ENCODE results near the gene CFAP100.

DNA sequence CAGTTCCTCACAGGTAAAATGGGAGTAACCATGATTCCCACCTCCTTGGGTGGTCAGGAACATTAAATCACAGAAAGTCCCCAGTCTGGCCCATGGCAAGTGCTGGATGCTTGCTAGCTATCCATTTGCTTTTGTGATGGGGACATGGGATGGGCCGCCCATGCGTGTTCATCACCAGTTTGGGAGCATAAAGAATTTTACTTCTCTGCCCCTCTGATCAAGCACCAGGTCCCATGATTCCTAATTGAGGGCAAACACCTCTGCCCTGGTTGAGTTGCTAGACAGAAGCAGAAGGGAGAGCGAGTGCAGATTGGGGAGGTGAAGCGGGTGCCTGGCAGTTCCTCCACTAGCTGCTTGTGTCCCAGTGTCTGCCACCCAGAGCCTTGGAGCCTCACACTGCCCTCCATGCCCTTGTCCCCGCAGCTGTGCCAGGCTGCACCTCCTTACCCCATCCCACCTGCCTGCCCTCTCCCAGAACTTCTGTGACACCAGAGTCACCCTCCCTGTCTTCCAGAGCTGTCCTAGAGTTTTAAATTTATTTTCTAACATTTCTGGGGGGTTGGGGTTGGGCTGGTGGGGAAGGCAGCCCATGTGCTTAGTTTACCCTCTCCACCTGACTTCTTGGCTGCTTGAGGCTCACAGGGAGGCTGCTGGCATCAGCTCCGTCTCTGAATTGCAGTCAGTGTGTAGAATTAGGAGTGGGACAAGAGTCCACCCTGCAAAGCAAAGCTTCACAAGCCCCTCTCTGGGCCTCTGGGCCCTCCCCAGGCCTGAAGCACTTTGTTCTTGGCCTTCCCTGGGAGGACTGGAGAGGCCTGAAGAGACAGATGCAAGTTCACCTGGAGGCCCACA, 18.4 kb downstream of the CFAP100 start:
- TF ChIP-seq CTCF (IDR thresholded peaks at IDR 0.05; ENCODE audit: low read length) (no peak), EZH2 (optimal IDR thresholded peaks at IDR 0.05; ENCODE audit: low read depth, low read length) (no peak)

All from MM.1S (cell line).